T-helper 9 cell (primary cell): ENCODE results near the gene TNFRSF18.
"Not testable (repeated sequence)": the region's sequence is repeated elsewhere in the genome, so short reads cannot be mapped to it uniquely, and the experiment has no call there.

Source experiments
- DNase-seq: peaks from one replicate; pipeline ENCODE4 v3.0.0-alpha.2; 2020

Gene TNFRSF18

GRCh38 chr1:1196431-1197187, 9.8 kb downstream of the TNFRSF18 start:
- no peak for DNase-seq

GRCh38 chr1:1195726-1196125, 10.7 kb downstream of the TNFRSF18 start:
- not testable (repeated sequence) for DNase-seq

GRCh38 chr1:1194723-1195122, 11.7 kb downstream of the TNFRSF18 start:
- no peak for DNase-seq

- no peak for DNase-seq
These were observed 14.7 kb downstream of the TNFRSF18 start for GRCh38 chr1:1191734-1192133.

- DNase-seq: no peak
These were observed 17.3 kb downstream of the TNFRSF18 start for GRCh38 chr1:1189111-1189510.

- no peak for DNase-seq
These were observed 18.5 kb downstream of the TNFRSF18 start for GRCh38 chr1:1187938-1188337.

- DNase-seq: no peak
These were observed 21.2 kb downstream of the TNFRSF18 start for GRCh38 chr1:1185101-1185765.

GRCh38 chr1:1183833-1184775, 22.3 kb downstream of the TNFRSF18 start:
- DNase-seq: no peak

- no peak for DNase-seq
These were observed 23.1 kb downstream of the TNFRSF18 start for GRCh38 chr1:1183221-1183747.

- no peak for DNase-seq
These were observed 23.7 kb downstream of the TNFRSF18 start for GRCh38 chr1:1182491-1183220.

- DNase-seq: no peak
These were observed 24.4 kb downstream of the TNFRSF18 start for GRCh38 chr1:1181938-1182410.

- DNase-seq: no peak
These were observed 25.1 kb downstream of the TNFRSF18 start for GRCh38 chr1:1181129-1181937.

GRCh38 chr1:1179983-1180861, 26.2 kb downstream of the TNFRSF18 start:
- no peak for DNase-seq

GRCh38 chr1:1179346-1179982, 26.9 kb downstream of the TNFRSF18 start:
- DNase-seq: no peak

- DNase-seq: no peak
These were observed 27.5 kb downstream of the TNFRSF18 start for GRCh38 chr1:1178794-1179331.

- no peak for DNase-seq
These were observed 28.8 kb downstream of the TNFRSF18 start for GRCh38 chr1:1177452-1178206.

GRCh38 chr1:1176931-1177330, 29.5 kb downstream of the TNFRSF18 start:
- DNase-seq: no peak

GRCh38 chr1:1176063-1176761, 30.2 kb downstream of the TNFRSF18 start:
- not testable (repeated sequence) for DNase-seq
